ENCODE measurements around the gene FFAR3. TPM values are rescaled to one million over a fixed set of nuclear protein-coding genes. Genes with fewer than 3 reads are reported as not detected.

The FFAR3 gene, protein sequence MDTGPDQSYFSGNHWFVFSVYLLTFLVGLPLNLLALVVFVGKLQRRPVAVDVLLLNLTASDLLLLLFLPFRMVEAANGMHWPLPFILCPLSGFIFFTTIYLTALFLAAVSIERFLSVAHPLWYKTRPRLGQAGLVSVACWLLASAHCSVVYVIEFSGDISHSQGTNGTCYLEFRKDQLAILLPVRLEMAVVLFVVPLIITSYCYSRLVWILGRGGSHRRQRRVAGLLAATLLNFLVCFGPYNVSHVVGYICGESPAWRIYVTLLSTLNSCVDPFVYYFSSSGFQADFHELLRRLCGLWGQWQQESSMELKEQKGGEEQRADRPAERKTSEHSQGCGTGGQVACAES
- total RNA-seq, result 1 to 10 TPM in 3 of 4 donors, under 1 TPM in 1; 0.44 to 4.3 (median 2.2) TPM

GRCh38 chr19:35357867-35358573 is at the start of gene FFAR3:
FFAR3 (plus strand) TSS chr19:35358460; CDS start chr19:35358891, 431 bp downstream.
- no peak for TF ChIP-seq CTCF (IDR thresholded peaks at IDR 0.05; ENCODE audit: low read depth)

- no peak for TF ChIP-seq CTCF (IDR thresholded peaks at IDR 0.05; ENCODE audit: low read depth)
Observed at GRCh38 chr19:35308910-35309309, 49.4 kb upstream of the FFAR3 start.

GRCh38 chr19:35309481-35310279 is 48.6 kb upstream of the FFAR3 start:
- TF ChIP-seq CTCF (IDR thresholded peaks at IDR 0.05; ENCODE audit: low read depth), result no peak

GRCh38 chr19:35310331-35310730 is 47.9 kb upstream of the FFAR3 start:
- no peak for TF ChIP-seq CTCF (IDR thresholded peaks at IDR 0.05; ENCODE audit: low read depth)

DNA sequence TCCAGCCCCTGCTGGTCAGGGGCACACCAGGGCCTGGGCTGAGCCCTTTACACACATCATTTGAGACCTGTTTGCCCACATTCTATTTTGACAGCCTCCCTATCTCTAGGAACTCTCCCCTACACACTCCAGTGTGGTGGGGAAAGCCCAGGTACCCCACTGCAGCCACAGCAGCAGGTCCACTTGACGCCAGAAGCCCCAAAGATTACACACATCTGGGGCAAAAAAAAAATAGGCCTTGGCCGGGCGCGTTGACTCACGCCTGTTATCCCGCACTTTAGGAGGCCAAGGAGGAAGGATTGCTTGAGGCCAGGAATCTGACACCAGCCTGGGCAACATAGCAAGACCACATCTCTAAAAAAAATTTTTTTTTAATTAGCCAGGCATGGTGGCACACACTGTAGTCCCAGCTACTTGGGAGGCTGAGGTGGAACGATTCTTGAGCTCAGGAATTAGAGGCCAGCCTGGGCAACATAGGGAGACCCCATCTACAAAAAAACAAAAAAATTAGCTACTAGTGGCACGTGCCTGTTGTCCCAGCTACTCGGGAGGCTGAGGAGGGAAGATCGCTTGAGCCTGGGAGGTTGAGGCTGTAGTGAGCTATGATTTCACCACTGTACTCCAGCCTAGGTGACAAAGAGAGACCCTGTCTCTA is 47.3 kb upstream of the FFAR3 start:
- TF ChIP-seq CTCF (IDR thresholded peaks at IDR 0.05; ENCODE audit: low read depth), result no peak

DNA sequence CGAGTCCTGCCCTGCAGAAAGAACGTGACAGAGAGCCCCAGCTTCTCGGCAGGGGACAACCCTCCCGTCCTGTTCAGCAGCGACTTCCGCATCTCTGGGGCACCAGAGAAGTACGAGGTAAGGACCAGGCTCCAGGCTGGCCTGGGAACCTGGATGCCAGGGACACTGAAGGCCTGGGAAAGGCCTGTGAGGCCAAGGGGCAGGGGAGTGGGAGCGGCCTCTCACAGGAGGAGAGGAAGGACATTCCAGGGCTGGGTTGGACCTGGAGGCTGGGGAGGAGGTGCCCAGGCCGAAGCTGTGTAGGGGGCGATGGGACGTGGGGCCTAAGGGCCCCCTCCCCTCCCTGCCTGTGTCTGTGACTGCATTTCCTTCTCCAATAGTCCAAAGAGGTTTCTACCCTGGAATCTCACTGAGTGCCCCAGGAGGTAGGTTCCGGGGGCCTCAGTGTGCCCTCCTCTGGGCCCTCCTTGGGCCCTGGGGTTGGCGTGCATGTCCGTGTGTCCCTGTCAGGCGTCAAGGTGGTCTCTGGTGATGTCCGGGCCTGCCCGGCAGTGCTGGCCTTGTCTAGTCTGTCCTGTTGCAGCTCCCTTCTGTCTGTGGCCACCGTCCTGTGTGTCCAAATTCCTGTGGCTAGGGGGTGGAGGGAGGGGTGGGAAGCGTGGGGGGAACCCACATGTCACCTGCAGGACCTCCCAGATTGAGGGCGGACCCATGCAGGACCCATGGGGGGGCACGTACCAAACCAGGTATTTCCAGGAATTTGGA is 46.2 kb upstream of the FFAR3 start:
- no peak for TF ChIP-seq CTCF (IDR thresholded peaks at IDR 0.05; ENCODE audit: low read depth)

Data from subcutaneous adipose tissue (tissue), 4 donors.